K562 (cell line): ENCODE results near the gene CREB3L2. TPM values are rescaled to one million over a fixed set of nuclear protein-coding genes. Genes with fewer than 3 reads are reported as not detected.
A peak's percentile ranks its signal among the peaks of the same experiment; 100 is the strongest.

Source experiments
- ADNP ChIP-seq: fragments of 200-800 bp; sonication (Bioruptor generic); IDR thresholded peaks from 2 replicates; pipeline ENCODE4 v1.6.1; 2016; ENCODE audit warnings: missing genetic modification characterization, missing compliant biosample characterization
- ARNT ChIP-seq, 2 experiments: fragments of 450-650 bp; IDR thresholded peaks; 2 replicates each; pipeline ENCODE4 v1.6.1; 2016; ENCODE audit warnings: mild to moderate bottlenecking in 1 of 2
- CUX1 ChIP-seq: fragments of 200-800 bp; sonication (Bioruptor generic); IDR thresholded peaks from 2 replicates; pipeline ENCODE4 v1.6.1; 2016; ENCODE audit warnings: missing genetic modification characterization, missing compliant biosample characterization
- DMBX1 ChIP-seq: fragments of 250-450 bp; sonication (Bioruptor Pico); IDR thresholded peaks from 2 replicates; pipeline ENCODE4 v1.8.0; 2022; ENCODE audit warnings: inconsistent platforms, mild to moderate bottlenecking, moderate library complexity, borderline replicate concordance
- ETV5 ChIP-seq: sonication (generic); formaldehyde crosslinking; IDR thresholded peaks from 2 replicates; pipeline ENCODE4 v1.4.0; 2020; ENCODE audit warnings: low read depth, mild to moderate bottlenecking, missing genetic modification reagents
- GTF3C2 ChIP-seq: IDR thresholded peaks from 3 replicates; pipeline ENCODE4 v1.6.1; 2011; ENCODE audit warnings: borderline replicate concordance, mild to moderate bottlenecking, moderate library complexity; ENCODE audit not compliant: insufficient read length; ENCODE audit errors: extremely low read depth
- KDM4B ChIP-seq, 2 experiments: fragments of 450-650 bp in 1 of 2; sonication (generic) in 1 of 2; IDR thresholded peaks; 2 replicates each; pipeline ENCODE4 v1.6.1; 2016 to 2017; ENCODE audit warnings: borderline replicate concordance in 2 of 2, antibody characterized with exemption in 1 of 2, low read depth in 1 of 2, mild to moderate bottlenecking in 1 of 2
- KLF1 ChIP-seq: fragments of 450-650 bp; IDR thresholded peaks from 2 replicates; pipeline ENCODE4 v1.6.1; 2016; ENCODE audit warnings: missing genetic modification characterization, missing compliant biosample characterization
- L3MBTL2 ChIP-seq: fragments of 450-650 bp; IDR thresholded peaks from 2 replicates; pipeline ENCODE4 v1.6.1; 2016; ENCODE audit warnings: mild to moderate bottlenecking, moderate library complexity
- MAFF ChIP-seq: IDR thresholded peaks from 2 replicates; pipeline ENCODE4 v1.6.1; 2012; ENCODE audit warnings: low read length, improper control_type of control experiment
- MED1 ChIP-seq: sonication (generic); formaldehyde crosslinking; IDR thresholded peaks from 2 replicates; pipeline ENCODE4 v1.8.1; 2023; ENCODE audit warnings: missing genetic modification reagents, borderline replicate concordance
- MTA3 ChIP-seq: fragments of 450-650 bp; formaldehyde crosslinking; IDR thresholded peaks from 2 replicates; pipeline ENCODE4 v1.6.1; 2017; ENCODE audit warnings: mild to moderate bottlenecking, borderline replicate concordance
- SRSF9 ChIP-seq: fragments of 200-400 bp; formaldehyde crosslinking; IDR thresholded peaks from 2 replicates; pipeline ENCODE4 v1.6.1; 2017; ENCODE audit warnings: low read depth, low read length, borderline replicate concordance
- VEZF1 ChIP-seq: fragments of 200-800 bp; sonication (Bioruptor generic); IDR thresholded peaks from 2 replicates; pipeline ENCODE4 v1.6.1; 2017; ENCODE audit warnings: missing genetic modification characterization, missing compliant biosample characterization
- ZNF655 ChIP-seq: fragments of 250-450 bp; sonication (Bioruptor Pico); IDR thresholded peaks from 2 replicates; pipeline ENCODE4 v1.5.0; 2021
- polyA plus RNA-seq, 8 experiments: library from polyadenylated mRNA; depleted of rRNA in 4 of 8; stranded (reverse) in 5 of 8; unstranded in 3 of 8; fragments of >200 nt; fragmentation: Nextera tagmentation in 2 of 8; fragmentation: Illumina TruSeq in 1 of 8; extraction: Ambion mirVana in 2 of 8; extraction: Trizol in 1 of 8; gene quantifications; 2 replicates each; pipeline versions ENCODE4 v1.2.1 to v1.2.3, GENCODE V29; 2011 to 2014; ENCODE audit warnings: inconsistent platforms in 1 of 8, missing spikeins in 1 of 8
- total RNA-seq, 7 experiments: library from RNA; depleted of rRNA in 6 of 7; stranded (reverse); fragments of >200 nt in 6 of 7; fragmentation: Illumina TruSeq in 2 of 7; extraction: Trizol in 2 of 7; gene quantifications; 2 replicates each; pipeline versions ENCODE4 v1.2.1 to v1.2.3, GENCODE V29; 2011 to 2021; ENCODE audit warnings: low replicate concordance in 1 of 7

CREB3L2 gene
- total and polyA plus RNA-seq, 9 of the 15 experiments (the other 6 are each of a cell fraction or from before 2014, with no cell fraction given) = 7.1 to 45.6 (median 15.8) TPM

DNA sequence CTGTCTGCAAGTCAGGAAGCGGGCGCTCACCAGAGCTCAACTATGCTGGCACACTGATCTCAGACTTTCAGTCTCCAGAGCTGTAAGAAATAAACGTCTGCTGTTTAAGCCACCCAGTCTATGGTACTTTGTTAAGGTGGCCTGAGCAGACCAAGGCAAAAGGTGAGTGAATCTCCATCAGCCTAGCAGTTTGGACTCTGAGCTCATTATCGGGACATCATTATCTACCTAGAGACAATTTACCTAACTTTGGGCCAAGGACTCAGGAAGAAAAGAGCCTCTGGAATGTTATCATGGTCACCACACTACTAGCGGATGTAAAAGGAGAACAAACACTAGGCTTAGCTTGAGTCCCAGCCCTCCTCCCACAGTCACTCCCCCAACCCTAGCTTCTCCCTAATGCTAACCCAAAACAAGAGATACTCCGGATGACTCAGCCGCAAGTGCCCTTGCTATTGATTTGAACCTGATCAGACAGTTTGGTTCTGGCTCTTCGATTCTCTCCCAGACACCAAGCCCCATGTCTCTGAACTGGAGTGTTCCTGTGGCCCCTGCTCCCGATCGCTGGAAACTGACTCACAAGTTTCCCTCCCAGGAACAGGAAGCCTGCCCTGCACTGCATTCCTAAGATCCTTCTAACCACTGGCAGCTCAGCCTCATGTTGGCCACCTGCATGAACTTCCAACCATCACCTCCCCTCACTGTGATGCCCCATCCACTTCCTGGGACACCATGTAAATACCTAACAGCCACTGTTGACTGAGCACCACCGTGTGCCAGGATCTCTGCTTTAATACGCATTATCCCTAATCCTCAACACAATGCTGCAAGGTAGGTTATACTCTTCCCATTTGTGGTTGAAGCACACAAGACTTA lies 34.5 kb downstream of the CREB3L2 start (continued):
- TF ChIP-seq CUX1 (CRISPR knock-in tag) = peak; percentile 85; the same call in 1 of the 2 replicates
- peak; percentile 53; the same call in 1 of the 2 replicates for TF ChIP-seq L3MBTL2
- TF ChIP-seq MED1 (CRISPR knock-in tag) = no peak
- TF ChIP-seq DMBX1 (CRISPR knock-in tag) = 0 out of 2 replicates have a peak, but pooled peaks have one; percentile 24
- TF ChIP-seq ARNT (IDR thresholded peaks at IDR 0.05) = peak; percentile 40 to 60; a peak in 2 of 4 replicates
- TF ChIP-seq ZNF655 = no peak
- TF ChIP-seq VEZF1 (CRISPR knock-in tag) = peak; percentile 57
- 0 out of 2 replicates have a peak, but pooled peaks have one; percentile 28 for TF ChIP-seq KLF1 (tag)
- no peak for TF ChIP-seq GTF3C2
- TF ChIP-seq ETV5 (CRISPR knock-in tag) = peak; percentile 77
- peak; percentile 69; the same call in 1 of the 2 replicates for TF ChIP-seq MTA3
- TF ChIP-seq MAFF = peak; percentile 56; the same call in 1 of the 2 replicates
- TF ChIP-seq SRSF9 = no peak
- TF ChIP-seq KDM4B (IDR thresholded peaks at IDR 0.05; ENCODE audit: borderline replicate concordance in 2 of 2, low read depth in 1 of 2) = no peak
- peak; percentile 36; the same call in 1 of the 2 replicates for TF ChIP-seq ADNP (tag)
